Panc1 (cell line): ENCODE results near the gene PCGF5.

ENCODE experiments used
- CTCF ChIP-seq: fragments of 450-650 bp; IDR thresholded peaks from 2 replicates; pipeline ENCODE4 v1.5.1; 2017; ENCODE audit warnings: mild to moderate bottlenecking
- POLR2AphosphoS5 ChIP-seq: IDR thresholded peaks from 2 replicates; pipeline ENCODE4 v1.6.1; 2012; ENCODE audit warnings: mild to moderate bottlenecking, low read depth, low read length, moderate library complexity
- REST ChIP-seq, 2 experiments: IDR thresholded peaks; 2 replicates each; pipeline ENCODE4 v1.6.1; 2011 to 2012; ENCODE audit warnings: low read depth in 2 of 2, control low read depth in 1 of 2, low read length in 1 of 2, mild to moderate bottlenecking in 1 of 2, moderate library complexity in 1 of 2; ENCODE audit not compliant: insufficient read depth in 1 of 2
- SIN3A ChIP-seq: IDR thresholded peaks from 2 replicates; pipeline ENCODE4 v1.6.1; 2012; ENCODE audit warnings: low read depth, mild to moderate bottlenecking, low read length, moderate library complexity, borderline replicate concordance; ENCODE audit not compliant: insufficient read depth

- peak; percentile 63 for TF ChIP-seq CTCF
- TF ChIP-seq POLR2AphosphoS5, result no peak
- no peak for TF ChIP-seq SIN3A
- TF ChIP-seq REST (IDR thresholded peaks at IDR 0.05; ENCODE audit: insufficient read depth in 1 of 2, low read depth in 2 of 2, low read length in 1 of 2), result no peak
These were observed 76.0 kb downstream of the PCGF5 start for GRCh38 chr10:91296471-91296870.
